Thyroid gland (tissue), 4 donors: ENCODE results near the gene CEP170. TPM values are rescaled to one million over a fixed set of nuclear protein-coding genes. Genes with fewer than 3 reads are reported as not detected.
"Not testable (repeated sequence)": the region's sequence is repeated elsewhere in the genome, so short reads cannot be mapped to it uniquely, and the experiment has no call there.

Experiments
- DNase-seq, 2 donors: peaks; one replicate each; pipeline ENCODE4 v3.0.0-alpha.2; 2019
- H3K27ac ChIP-seq, 3 donors: fragments of 200-600 bp; sonication (generic); 1 replicate in 2 of 3; 2 replicates in 1 of 3; pipeline ENCODE4 v1.5.1; 2016 to 2019; ENCODE audit warnings: mild to moderate bottlenecking in 1 of 3, moderate library complexity in 1 of 3
- H3K27me3 ChIP-seq: fragments of 200-600 bp; sonication (generic); one replicate; pipeline ENCODE4 v1.5.1; 2019
- H3K36me3 ChIP-seq, 2 donors: fragments of 200-600 bp; sonication (generic); one replicate each; pipeline ENCODE4 v1.5.1; 2016 to 2019
- H3K4me1 ChIP-seq, 2 donors: fragments of 200-600 bp; sonication (generic); one replicate each; pipeline ENCODE4 v1.5.1; 2017 to 2019
- H3K4me3 ChIP-seq, 3 donors: fragments of 200-600 bp; sonication (generic); replicated peaks in 1 of 3; 1 replicate in 2 of 3; 2 replicates in 1 of 3; pipeline ENCODE4 v1.5.1; 2016; ENCODE audit warnings: mild to moderate bottlenecking in 1 of 3
- H3K9me3 ChIP-seq: fragments of 200-600 bp; sonication (generic); one replicate; pipeline ENCODE4 v1.5.1; 2017
- POLR2A ChIP-seq, 2 donors: fragments of 450-650 bp; IDR thresholded peaks; one replicate each; pipeline ENCODE4 v1.6.1; 2017; ENCODE audit warnings: antibody characterized with exemption in 2 of 2, mild to moderate bottlenecking in 2 of 2, moderate library complexity in 1 of 2
- WGBS, 2 donors: methylation state at CpG; one replicate each; pipeline ENCODE4 v1.1.5; 2017; 5-methylcytosine and 5-hydroxymethylcytosine counted together
- intact Hi-C: fragments of 100-400 bp; cut with DNase I; formaldehyde crosslinking; loops from one replicate; pipeline ENCODE4 v1.15.1; 2023
- total RNA-seq, 4 donors: library from RNA; depleted of rRNA; stranded (reverse); fragments of >200 nt; gene quantifications; one replicate each; pipeline ENCODE4 v1.2.3, GENCODE V29; 2016
- TF ChIP-seq, protein P1 (sequence below), 6 experiments: fragments of 200-600 bp in 3 of 6; fragments of 450-650 bp in 3 of 6; sonication (generic) in 3 of 6; IDR thresholded peaks; one replicate each; pipeline ENCODE4 v1.5.1; 2016 to 2019; ENCODE audit warnings: antibody characterized with exemption in 6 of 6, mild to moderate bottlenecking in 2 of 6, inconsistent platforms in 1 of 6, moderate library complexity in 1 of 6

CEP170 gene
- total RNA-seq, 4 donors from 2014 or later = 62.8 to 93.8 (median 75.3) TPM

DNA sequence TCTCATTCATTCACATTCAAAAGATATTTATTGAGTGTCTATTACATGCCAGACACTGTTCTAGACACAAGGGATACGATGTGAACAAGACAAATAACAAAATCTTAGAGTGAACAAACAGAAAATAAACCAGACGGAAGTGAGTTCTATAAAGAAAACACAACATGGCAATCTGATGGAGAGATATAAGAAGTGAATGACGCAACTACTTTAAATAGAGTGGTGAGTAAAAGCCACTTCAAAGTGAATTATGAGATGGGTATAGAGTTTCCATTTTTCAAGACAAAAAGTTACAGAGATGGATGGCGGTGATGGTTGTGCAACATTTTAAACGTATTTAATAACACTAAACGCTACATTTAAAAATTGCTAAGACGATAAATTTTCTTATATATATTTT is 75.4 kb downstream of the CEP170 start:
- DNase-seq = no peak
- TF ChIP-seq, protein P1, sequence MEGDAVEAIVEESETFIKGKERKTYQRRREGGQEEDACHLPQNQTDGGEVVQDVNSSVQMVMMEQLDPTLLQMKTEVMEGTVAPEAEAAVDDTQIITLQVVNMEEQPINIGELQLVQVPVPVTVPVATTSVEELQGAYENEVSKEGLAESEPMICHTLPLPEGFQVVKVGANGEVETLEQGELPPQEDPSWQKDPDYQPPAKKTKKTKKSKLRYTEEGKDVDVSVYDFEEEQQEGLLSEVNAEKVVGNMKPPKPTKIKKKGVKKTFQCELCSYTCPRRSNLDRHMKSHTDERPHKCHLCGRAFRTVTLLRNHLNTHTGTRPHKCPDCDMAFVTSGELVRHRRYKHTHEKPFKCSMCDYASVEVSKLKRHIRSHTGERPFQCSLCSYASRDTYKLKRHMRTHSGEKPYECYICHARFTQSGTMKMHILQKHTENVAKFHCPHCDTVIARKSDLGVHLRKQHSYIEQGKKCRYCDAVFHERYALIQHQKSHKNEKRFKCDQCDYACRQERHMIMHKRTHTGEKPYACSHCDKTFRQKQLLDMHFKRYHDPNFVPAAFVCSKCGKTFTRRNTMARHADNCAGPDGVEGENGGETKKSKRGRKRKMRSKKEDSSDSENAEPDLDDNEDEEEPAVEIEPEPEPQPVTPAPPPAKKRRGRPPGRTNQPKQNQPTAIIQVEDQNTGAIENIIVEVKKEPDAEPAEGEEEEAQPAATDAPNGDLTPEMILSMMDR (IDR thresholded peaks at IDR 0.05) = no peak
- no peak for TF ChIP-seq POLR2A (IDR thresholded peaks at IDR 0.05)
- Histone ChIP-seq H3K27ac (no peak overlapping the region), H3K36me3 (no peaks in the 10 kb centered on the region), H3K4me1 (no peaks in the 10 kb centered on the region), H3K27me3 (no peaks in the 10 kb centered on the region), H3K9me3 (no peaks in the 10 kb centered on the region), H3K4me3 (no peak overlapping the region)
- WGBS, 2 donors = 82 to 87% methylated on average over 7 of the region's 7 CpGs
- intact Hi-C loops = no loop called here

GRCh38 chr1:243177792-243178191 is 77.3 kb downstream of the CEP170 start:
- 94 to 96% methylated on average over 6 of the region's 6 CpGs for WGBS, 2 donors
- intact Hi-C loops = not testable (repeated sequence)

GRCh38 chr1:243173758-243174369 is 81.2 kb downstream of the CEP170 start:
- 87 to 89% methylated on average over 2 of the region's 2 CpGs for WGBS, 2 donors
- H3K27ac ChIP-seq, H3K4me1 ChIP-seq, H3K4me3 ChIP-seq, intact Hi-C loops, H3K9me3 ChIP-seq, H3K36me3 ChIP-seq, DNase-seq, H3K27me3 ChIP-seq: not testable (repeated sequence)

More at GRCh38 chr1:243177792-243178191, 77.3 kb downstream of the CEP170 start:
- not testable (repeated sequence) for H3K4me1 ChIP-seq, H3K27ac ChIP-seq, DNase-seq, H3K9me3 ChIP-seq, H3K36me3 ChIP-seq, H3K27me3 ChIP-seq, H3K4me3 ChIP-seq

- WGBS, 2 donors = 92 to 94% methylated on average over 4 of the region's 4 CpGs
- intact Hi-C loops, DNase-seq: not testable (repeated sequence)
These were observed 90.2 kb downstream of the CEP170 start for GRCh38 chr1:243164911-243165310.

DNA sequence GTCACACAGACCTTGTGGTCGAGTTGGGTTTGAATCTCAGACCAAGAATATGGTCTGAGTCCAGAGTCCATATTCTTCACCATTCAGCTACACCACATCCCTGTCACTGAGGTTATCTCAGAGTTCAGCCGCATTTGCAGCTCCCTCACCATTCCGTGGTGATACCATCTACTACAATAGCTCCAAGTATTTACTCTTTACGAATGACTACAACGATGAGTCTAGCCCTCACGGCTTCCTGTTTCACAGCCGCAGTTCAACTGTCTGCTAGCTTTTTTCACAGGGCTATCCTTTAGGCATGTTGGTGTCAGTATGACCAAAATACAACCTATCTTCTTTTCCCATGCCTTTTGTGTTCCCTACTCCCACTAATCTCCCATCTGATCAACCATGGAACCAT is 104.2 kb downstream of the CEP170 start:
- H3K9me3 ChIP-seq, intact Hi-C loops, H3K27me3 ChIP-seq, H3K4me1 ChIP-seq, DNase-seq, H3K27ac ChIP-seq, H3K36me3 ChIP-seq, H3K4me3 ChIP-seq: not testable (repeated sequence)
- 84 to 88% methylated on average over 7 of the region's 7 CpGs for WGBS, 2 donors

More at GRCh38 chr1:243164911-243165310, 90.2 kb downstream of the CEP170 start:
- H3K4me3 ChIP-seq, H3K27me3 ChIP-seq, H3K36me3 ChIP-seq, H3K9me3 ChIP-seq, H3K27ac ChIP-seq, H3K4me1 ChIP-seq: not testable (repeated sequence)

- H3K36me3 ChIP-seq = not testable (repeated sequence)
- 86 to 94% methylated on average over 4 of the region's 4 CpGs for WGBS, 2 donors
These were observed 106.0 kb downstream of the CEP170 start for GRCh38 chr1:243149120-243149519.

GRCh38 chr1:243147351-243147750 is 107.7 kb downstream of the CEP170 start:
- H3K4me3 ChIP-seq, H3K36me3 ChIP-seq, H3K9me3 ChIP-seq, H3K27me3 ChIP-seq, DNase-seq, H3K27ac ChIP-seq, intact Hi-C loops, H3K4me1 ChIP-seq: not testable (repeated sequence)

More at GRCh38 chr1:243149120-243149519, 106.0 kb downstream of the CEP170 start:
- H3K9me3 ChIP-seq, H3K27me3 ChIP-seq, intact Hi-C loops, H3K4me3 ChIP-seq, DNase-seq, H3K4me1 ChIP-seq, H3K27ac ChIP-seq: not testable (repeated sequence)

DNA sequence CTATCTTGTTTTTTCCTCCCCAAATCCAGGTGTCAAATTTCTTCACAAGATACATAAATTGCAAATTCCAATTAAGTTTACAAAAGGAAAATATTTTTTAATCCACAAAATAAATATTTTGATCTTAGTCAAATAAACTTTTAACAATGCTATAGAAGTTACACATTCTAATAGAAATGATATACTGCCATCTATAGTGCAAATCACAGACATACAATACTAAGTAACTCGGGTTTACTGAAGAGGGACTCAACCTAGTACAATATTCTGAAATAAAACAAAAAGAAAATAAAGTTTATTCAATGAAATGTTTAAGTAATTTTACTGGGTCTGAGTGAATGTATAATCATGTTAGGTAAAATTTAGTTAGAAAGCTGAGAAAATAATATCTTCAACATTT is 114.6 kb downstream of the CEP170 start:
- H3K4me3 ChIP-seq, DNase-seq, intact Hi-C loops, H3K9me3 ChIP-seq, H3K27ac ChIP-seq, H3K27me3 ChIP-seq, H3K4me1 ChIP-seq, H3K36me3 ChIP-seq: not testable (repeated sequence)
- WGBS, 2 donors = 71 to 78% methylated on average over 1 of the region's 1 CpG

DNA sequence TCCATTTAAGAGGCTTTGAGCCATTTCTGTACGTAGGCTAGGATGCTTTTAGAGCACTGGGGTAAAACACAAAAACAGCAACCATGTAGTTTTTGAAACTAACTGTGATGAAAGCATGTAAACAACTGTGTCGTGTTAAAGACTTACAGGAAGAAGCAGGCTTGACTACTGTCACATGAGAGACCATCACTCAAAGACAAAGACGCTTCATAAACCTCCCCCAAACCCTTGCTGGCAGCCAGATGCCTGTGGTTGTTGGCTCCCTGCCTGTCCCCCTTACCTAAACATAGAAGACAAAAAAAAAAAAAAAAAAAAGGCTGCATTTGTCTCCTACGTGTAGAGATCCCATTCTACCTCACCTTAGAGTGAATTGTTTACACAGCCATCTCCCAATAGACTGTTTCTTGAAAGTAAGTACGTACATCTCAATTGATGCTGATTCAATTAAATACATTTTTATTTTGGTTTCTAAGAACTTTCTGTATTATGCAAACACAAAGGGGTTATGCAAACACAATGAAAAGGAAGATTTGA is 132.1 kb downstream of the CEP170 start:
- H3K4me1 ChIP-seq, H3K27ac ChIP-seq, intact Hi-C loops, H3K27me3 ChIP-seq, H3K4me3 ChIP-seq, DNase-seq, H3K36me3 ChIP-seq, H3K9me3 ChIP-seq: not testable (repeated sequence)
- WGBS, 2 donors = 80 to 85% methylated on average over 5 of the region's 5 CpGs

DNA sequence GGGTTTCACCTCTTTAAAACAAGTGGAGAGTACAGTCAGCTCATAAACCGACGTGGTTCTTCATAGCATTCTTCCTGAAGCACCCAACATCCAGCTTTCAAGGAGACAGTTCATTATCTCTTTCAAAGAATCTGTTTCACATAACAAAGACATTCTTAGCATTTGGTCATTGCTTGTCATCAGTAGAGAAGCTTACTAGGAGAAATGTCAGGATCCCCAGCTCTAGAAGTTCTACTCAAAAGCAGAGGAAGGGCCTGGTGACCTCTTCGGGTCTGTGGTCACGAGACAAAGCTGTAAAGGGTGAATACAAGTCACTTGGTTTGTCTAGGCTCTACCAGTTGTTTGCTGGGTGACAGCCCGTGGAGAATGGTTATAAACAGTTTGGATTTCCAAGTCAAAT is 133.1 kb downstream of the CEP170 start:
- DNase-seq, H3K4me1 ChIP-seq, H3K4me3 ChIP-seq, H3K36me3 ChIP-seq, H3K27me3 ChIP-seq, intact Hi-C loops, H3K9me3 ChIP-seq, H3K27ac ChIP-seq: not testable (repeated sequence)
- 66 to 75% methylated on average over 5 of the region's 5 CpGs for WGBS, 2 donors

DNA sequence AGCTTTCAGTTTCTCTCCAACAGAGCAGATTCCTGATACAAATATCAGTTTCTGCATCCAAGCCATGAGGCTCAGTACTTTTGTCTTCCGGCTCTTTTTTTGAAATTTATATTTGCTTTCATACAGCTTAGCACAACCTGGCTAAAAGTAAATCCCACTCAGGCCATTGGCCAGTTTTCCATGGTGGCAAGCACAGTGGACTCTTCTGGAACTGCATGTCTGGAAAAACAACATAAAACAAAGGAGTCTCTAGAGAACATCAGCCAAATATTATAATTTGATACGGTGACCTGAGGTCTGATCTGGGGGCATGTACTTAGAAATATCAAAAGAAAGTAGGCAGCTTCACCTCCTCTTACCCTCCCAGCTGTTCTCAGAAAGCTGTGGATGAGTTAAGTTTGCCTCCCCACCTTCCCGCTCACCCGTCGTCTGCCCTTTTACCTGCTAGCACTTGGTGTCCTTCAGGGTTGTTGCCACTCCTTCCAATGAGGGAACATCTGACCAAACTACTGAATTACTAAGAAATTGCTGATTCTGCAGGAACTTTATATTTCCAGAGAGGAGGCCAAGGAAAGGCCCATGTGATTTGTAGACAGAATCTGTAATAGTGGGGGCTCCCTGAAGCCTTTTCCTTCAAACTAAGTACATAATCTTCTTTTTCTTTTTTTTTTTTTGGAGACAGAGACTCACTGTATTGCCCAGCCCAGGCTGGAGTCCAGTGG is 136.3 kb downstream of the CEP170 start:
- 89 to 97% methylated on average over 5 of the region's 5 CpGs for WGBS, 2 donors
- H3K36me3 ChIP-seq, H3K4me3 ChIP-seq, H3K27me3 ChIP-seq, H3K27ac ChIP-seq, H3K4me1 ChIP-seq, intact Hi-C loops, H3K9me3 ChIP-seq, DNase-seq: not testable (repeated sequence)

- H3K4me1 ChIP-seq, H3K27me3 ChIP-seq, H3K4me3 ChIP-seq, H3K36me3 ChIP-seq, intact Hi-C loops, DNase-seq, H3K27ac ChIP-seq, H3K9me3 ChIP-seq: not testable (repeated sequence)
- 83 to 85% methylated on average over 7 of the region's 7 CpGs for WGBS, 2 donors
These were observed 138.9 kb downstream of the CEP170 start for GRCh38 chr1:243116187-243116586.
